ENCODE results near the gene OMA1.
"Not testable (repeated sequence)": the region's sequence is repeated elsewhere in the genome, so short reads cannot be mapped to it uniquely, and the experiment has no call there.

Gene OMA1

DNA sequence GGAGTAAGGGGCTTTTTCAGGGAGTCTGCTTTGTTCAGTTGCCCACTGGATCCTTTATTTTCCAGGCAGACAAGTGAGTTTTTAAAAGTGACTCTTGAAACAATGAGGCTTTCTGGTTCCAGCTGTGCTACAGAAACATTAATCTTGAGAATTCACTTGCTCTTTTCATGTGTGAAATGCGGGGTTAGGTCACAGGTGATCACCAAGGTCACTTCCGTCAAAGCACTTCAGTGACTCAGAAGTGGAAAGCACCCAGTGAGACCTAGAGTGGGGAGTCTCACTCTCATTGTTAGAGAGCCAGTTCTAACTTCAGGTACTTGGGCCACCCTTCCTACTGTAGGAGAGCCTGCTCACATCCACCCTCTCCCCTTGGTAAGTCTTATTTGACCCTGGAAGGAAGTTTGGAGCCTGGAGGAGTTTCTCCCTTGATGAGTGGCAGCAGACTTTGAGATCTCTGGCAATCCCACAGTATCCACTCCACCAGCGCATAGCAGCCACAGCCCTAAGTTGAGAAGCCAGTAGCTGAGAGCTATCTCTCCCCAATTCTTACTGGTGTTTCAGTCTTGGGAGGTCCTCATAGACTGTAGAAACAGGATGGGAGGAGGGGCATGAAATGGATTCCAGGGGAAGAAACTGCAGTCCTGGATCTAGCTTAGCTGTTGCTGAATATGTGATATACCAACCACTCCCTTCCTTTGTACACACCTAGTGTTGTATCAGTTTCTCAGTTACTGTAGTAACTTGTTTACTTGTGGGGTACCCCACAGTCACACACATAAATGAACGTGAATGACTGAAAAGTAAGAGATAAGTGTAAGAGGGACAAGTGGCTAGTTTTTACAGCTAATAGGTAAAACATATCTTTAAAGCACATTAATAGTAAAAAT is 27.4 kb upstream of the OMA1 start:
- peak; percentile 24 to 26 for DNase-seq

DNA sequence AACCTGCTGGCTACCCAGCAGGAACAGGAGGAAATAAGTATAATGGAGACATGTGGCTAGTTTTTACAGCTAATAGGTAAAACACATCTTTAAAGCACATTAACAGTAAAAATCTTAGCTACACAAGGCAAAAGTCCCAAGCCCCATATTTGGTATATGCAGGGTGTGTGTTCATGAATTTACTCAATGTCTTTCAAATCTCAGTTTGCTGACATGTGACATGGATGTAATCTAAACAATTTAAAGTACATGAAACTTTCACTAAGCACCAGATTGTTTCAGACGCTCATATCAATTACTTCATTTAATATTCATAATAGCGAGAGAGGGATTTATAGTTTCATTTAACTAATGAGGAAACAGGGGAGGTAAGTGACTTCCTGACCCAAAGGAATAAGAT is 26.6 kb upstream of the OMA1 start:
- DNase-seq: no peak

DNA sequence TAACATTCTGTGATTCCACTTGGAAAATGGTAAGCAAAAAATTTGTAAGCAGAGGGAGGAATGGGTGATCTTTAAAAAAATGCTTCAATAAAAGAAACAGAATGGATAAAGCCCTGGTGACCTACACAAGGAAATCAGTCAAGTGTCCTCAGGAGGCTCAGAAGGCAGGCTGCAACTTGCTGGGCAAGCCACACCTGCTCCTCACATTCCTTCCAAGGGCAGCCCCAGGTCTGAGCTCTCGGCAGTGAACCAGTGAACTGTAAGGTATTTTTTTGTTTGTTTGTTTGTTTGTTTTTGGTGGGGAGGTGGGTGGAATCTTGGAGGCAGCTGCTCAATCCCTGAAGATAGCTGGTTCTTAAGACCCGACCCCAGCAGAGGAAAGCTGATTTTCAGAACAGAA is 26.2 kb upstream of the OMA1 start:
- DNase-seq: no peak

GRCh38 chr1:58571616-58572015 is 25.1 kb upstream of the OMA1 start:
- DNase-seq: no peak

DNA sequence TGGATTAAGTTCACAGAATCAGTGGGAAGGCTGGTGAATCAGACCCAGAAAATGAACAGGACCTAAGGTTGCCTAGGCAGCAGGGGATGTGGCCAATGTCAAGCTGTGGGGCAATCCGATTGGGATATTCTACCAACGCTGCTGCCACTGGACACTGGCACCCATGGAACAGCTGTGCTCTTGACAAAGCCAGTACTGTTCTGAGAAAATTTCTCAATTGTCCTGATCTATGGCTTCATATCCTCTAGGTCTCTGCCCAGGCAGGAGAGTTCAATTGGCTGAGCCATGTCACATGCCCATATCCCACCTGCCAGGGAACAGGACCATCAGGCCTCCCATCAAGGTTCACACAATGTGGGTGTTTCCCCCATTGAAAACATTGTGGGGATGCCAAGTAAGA is 24.3 kb upstream of the OMA1 start:
- DNase-seq: no peak

DNA sequence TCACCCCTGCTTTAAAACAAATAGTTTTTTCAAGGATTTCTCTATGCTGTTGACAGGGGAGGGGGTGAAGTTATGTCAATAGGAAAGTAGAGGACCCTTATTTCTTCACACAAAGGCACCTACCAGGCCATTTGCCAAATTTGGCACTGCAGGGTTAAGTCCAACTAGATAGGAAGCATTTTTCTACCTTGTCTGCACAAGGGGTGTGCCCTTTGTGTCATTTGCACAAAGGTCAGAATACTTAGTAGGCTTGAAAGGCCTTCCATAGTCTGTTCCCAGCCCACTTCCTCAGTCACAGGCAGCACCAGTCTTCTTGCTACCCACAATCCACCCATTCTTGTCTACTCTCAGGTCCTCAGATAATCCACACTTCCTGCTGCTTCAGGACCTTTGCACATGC is 23.6 kb upstream of the OMA1 start:
- DNase-seq: no peak

- DNase-seq: no peak
These were observed 22.4 kb upstream of the OMA1 start for GRCh38 chr1:58568911-58569310.

- DNase-seq: no peak
These were observed 21.8 kb upstream of the OMA1 start for GRCh38 chr1:58568271-58568860.

DNA sequence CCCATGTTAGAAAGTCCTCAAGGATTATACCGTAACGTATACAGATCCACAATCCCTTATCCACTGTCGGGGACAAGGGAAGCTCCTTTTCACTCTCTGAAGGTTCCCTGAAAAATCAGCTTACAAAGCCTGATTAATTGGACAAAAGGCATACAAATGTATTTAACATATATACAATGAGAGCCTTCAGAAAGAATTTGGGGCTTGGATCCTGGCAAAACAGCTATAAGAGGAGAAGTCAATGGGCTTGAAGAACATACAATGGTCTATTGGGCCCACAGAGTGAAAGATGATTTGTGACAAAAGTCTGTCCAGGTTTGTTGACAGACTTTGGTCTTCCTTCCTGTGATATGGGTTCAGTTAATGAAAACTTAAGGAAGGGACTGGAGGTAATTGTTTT is 19.8 kb upstream of the OMA1 start:
- DNase-seq: no peak

GRCh38 chr1:58563715-58564114 is 17.2 kb upstream of the OMA1 start:
- DNase-seq: not testable (repeated sequence)

DNA sequence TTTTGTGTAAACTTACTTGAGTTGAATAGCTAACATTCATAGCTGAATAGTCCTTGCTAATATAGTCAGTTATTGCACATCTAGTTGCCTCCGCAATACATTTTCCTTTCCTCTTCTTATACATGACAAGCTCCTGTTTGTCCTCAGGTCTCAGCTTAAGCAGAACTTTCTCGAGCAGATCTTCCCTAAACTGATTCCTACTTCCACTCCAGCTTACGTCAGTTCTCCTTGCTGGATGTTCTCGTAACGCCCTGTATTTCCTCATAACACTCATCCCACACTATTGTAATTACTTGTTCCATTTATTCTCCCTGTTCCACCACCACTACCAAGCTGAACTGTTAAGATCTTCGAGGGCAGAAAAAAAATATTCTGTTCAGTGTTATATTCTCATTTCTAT is 15.1 kb upstream of the OMA1 start:
- DNase-seq: no peak

GRCh38 chr1:58555393-58555792 is 8.9 kb upstream of the OMA1 start:
- no peak for DNase-seq

DNA sequence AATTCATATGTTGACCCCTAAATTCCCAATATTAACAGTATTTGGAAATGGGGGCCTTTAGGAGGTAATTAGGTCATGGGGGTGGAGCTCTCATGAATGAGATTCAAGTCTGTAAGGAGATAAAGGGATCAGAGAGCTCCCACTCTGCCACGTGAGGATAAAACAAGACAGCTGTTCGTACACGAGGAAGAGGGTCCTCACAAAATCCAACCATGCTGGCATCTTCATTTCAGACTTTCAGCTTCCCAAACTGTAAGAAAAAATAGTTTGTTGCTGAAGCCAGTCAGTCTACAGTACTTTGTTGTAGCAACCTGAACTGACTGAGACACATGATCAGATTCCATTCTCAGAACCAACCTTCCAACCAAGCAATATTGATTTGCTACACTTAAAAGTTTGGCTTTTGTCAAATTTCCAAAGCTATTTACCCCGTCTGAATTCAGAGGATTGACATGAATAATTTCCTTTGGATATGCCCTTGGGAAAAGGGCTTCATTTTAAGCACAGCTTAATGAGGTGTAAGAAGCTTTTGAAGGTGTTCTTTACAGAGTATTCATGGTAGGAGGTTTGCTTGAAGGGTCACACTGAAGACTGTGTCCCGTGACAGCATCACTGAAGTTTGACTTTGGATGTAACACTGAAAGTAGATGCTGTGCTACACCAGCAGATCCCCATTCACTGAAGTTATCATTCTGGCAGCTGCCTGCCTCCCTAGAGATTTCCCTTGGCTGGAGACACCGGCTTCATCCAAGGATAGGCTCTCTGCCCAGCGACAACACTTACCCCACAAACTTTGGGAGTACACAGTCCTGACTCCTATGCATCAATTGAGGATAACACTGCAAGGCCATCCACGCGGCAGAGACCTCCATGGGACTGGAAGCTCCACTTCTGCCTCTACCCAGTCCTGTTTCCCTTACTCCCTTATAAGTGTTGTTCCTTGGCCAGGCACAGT is 4.9 kb upstream of the OMA1 start:
- DNase-seq: no peak

DNA sequence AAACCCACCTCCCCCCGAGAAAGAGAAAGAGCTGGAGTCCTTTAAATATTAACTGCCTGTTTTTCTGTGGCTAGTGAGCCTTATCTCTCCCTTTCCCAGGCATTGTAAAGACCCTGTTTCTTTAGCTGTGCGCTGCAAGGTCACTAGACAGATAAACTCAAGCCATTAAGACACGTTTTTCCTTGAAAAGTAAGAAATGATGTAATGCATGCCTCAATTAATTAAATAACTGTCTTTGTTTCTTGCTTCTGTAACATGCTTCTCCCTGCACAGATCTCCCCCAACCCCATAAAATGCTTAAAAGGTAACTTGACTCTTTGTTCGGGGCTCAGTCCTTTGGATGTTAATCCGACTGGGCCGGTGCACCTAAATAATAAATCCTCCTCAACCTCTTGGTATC is 2.8 kb upstream of the OMA1 start:
- not testable (repeated sequence) for DNase-seq

DNA sequence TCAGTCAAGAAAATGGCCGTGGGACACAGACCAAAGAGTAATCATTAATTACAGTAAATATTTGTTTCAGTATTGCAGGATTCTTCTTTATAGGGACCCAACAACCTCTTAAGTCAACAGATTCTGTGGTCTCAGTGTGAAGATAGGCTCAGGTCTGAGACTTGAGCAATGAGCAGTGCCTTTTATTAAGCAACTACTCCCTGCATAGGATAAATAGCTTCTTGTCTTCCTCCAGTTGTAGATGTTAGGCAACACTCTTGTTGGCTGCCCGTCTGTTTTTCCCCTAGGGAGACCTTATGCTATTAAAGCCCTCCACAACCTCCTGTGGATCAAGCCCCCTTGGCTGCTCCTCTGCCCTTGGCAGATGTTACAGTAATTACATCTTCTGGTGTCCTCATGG is 1.8 kb upstream of the OMA1 start:
- DNase-seq: no peak

GRCh38 chr1:58545591-58546519 is 671 bp downstream of the OMA1 start:
- peak; percentile 66 to 81 for DNase-seq

GRCh38 chr1:58543260-58543659 is 3.3 kb downstream of the OMA1 start:
- DNase-seq: no peak

DNA sequence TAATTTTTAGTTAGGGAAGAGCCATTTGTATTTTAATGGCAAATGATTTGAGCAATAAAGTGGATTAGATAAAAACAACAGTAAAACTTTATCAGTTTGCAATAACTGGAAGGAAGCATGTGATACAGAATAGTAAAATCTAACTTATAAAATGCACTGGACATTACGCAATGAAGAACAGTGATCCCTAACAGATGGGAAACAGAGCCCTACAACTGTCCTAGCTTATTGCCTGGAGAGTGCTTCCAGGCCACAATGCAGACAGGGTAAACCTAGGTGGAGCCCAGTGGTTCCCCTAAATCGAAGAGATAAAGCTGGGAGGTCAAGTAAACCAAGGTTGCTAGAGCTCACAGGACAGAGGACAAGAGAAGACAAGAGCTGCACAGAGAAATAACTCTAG is 7.0 kb downstream of the OMA1 start:
- no peak for DNase-seq

- no peak for DNase-seq
These were observed 7.7 kb downstream of the OMA1 start for GRCh38 chr1:58538821-58539220.

GRCh38 chr1:58531842-58532241 is 14.7 kb downstream of the OMA1 start:
- DNase-seq: not testable (repeated sequence)

DNA sequence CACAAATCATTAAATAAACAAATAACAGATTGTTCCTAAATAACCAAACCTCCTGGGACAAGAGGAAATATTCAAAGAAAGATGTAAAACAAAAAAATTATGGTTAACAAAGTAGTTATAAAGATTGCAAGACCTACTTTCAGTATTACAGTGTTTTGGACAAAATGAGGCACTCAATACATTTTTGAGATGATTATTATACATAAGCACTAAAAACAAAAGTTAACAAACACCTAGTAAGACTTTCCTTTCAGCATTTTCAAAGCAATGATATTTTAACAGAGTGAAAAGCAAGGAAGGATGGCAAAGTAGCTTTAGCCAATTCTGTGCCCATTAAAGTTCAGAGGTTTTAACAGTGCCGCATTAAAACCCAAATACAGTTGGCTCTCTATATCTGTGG is 17.2 kb downstream of the OMA1 start:
- no peak for DNase-seq

DNA sequence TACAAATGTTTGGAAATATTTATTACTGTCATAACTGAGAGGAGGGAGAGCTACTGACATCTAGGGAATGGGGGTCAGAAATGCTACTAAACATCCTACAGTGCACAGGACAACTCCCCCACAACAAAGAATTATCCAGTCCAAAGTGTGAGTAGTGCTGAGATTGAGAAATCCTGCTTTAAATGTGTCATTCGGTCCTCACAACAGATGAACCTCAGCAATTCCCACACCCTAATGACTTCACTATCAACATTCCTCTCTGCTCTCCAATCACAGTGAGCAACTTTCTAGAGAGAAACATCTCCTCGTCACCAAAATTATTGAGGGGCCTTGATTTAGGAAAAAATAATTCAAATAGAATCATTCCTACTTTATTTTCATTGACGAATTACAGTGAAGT is 18.0 kb downstream of the OMA1 start:
- DNase-seq: no peak
